ENCODE results near the gene ARHGEF2. TPM values are rescaled to one million over a fixed set of nuclear protein-coding genes. Genes with fewer than 3 reads are reported as not detected.

ARHGEF2 gene
- total and polyA plus RNA-seq, 2 of the 13 experiments (the other 11 are each of a cell fraction or from before 2014, with no cell fraction given): 16.1 to 32.1 TPM

DNA sequence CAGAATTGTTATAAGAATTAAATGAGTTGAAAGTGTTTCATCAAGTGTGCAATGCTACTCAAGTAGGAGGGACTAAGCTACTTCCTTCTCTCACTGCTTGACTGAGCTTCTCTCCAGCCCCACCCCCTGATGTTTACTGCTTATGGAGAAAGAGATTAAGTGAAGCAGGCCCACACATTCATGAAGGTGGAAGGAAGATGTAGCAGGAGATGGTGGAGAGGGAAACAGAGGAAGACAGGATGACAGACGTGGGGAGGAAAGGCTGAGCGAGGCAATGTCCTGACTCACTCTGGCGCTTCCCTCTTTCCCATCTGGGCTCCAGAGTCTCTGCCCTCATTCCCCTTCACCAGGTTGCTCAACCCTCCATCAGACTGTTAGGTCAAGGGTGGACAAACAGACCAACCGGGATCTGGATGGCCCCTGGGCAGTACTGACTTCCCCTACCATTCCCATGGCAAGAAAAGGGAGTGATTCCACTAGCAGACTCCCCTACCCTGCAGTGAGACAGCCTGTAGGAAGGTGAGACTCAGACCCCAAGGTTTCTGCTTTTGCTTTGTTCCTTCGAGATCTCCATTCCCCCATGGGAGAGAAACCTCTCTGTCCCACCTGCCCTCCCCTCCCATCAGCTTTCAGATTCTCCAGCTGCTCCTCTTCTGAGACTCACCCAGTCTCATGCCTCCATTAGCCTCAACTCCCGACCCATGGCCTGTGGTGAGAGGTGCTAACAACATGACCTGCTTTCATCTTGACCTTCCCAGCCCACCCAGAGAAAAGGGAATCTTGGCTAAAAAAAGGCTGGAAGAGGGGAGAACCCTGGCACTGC is 3.1 kb upstream of the ARHGEF2 start (continued):
- TF ChIP-seq, protein P1, sequence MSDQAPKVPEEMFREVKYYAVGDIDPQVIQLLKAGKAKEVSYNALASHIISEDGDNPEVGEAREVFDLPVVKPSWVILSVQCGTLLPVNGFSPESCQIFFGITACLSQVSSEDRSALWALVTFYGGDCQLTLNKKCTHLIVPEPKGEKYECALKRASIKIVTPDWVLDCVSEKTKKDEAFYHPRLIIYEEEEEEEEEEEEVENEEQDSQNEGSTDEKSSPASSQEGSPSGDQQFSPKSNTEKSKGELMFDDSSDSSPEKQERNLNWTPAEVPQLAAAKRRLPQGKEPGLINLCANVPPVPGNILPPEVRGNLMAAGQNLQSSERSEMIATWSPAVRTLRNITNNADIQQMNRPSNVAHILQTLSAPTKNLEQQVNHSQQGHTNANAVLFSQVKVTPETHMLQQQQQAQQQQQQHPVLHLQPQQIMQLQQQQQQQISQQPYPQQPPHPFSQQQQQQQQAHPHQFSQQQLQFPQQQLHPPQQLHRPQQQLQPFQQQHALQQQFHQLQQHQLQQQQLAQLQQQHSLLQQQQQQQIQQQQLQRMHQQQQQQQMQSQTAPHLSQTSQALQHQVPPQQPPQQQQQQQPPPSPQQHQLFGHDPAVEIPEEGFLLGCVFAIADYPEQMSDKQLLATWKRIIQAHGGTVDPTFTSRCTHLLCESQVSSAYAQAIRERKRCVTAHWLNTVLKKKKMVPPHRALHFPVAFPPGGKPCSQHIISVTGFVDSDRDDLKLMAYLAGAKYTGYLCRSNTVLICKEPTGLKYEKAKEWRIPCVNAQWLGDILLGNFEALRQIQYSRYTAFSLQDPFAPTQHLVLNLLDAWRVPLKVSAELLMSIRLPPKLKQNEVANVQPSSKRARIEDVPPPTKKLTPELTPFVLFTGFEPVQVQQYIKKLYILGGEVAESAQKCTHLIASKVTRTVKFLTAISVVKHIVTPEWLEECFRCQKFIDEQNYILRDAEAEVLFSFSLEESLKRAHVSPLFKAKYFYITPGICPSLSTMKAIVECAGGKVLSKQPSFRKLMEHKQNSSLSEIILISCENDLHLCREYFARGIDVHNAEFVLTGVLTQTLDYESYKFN (CRISPR knock-in tag; conservative IDR thresholded peaks at IDR 0.05): peak; percentile 34; the same call in 1 of the 2 replicates
- TF ChIP-seq KLF11 (CRISPR knock-in tag; IDR thresholded peaks at IDR 0.05) (no peak), ZBTB26 (CRISPR knock-in tag; IDR thresholded peaks at IDR 0.05; ENCODE audit: borderline replicate concordance) (0 out of 2 replicates have a peak, but pooled peaks have one; percentile 44)

GRCh38 chr1:155979597-155980343 is 1.4 kb upstream of the ARHGEF2 start:
- BruUV-seq (replicated peaks): no TSS peak
- ChIA-PET CTCF (ENCODE audit: low intra/inter-chr PET ratio, low total read pairs) (no interaction called here), POLR2A (interaction anchor here (1.0 to 13.5 kb wide), 8 partner anchors 12 to 87 kb away, joined by 4 to 390 read pairs (median 10); partner anchors contain the start of genes KHDC4 and RXFP4)
- ATAC-seq (no peak), DNase-seq (ENCODE audit: low spot score) (no peak), FAIRE-seq (no peak)
- Histone ChIP-seq H3K27ac (ENCODE audit: extremely low read length, insufficient read depth, low read length) (no peak overlapping the region), H3K27me3 (ENCODE audit: control insufficient read depth in 1 of 2, insufficient read depth in 2 of 2, low read length in 2 of 2) (no peaks in the 10 kb centered on the region; a peak in 1 of 5 replicates), H3K4me1 (ENCODE audit: insufficient read depth, low read length) (peaks cover 87% of the 10 kb centered on the region), H3K9ac (ENCODE audit: insufficient read depth, low read depth, low read length) (peak overlapping the region; percentile 83; the same call in 1 of the 2 replicates), H4K20me1 (ENCODE audit: insufficient read depth, low read length) (no peaks in the 10 kb centered on the region), H3K79me2 (ENCODE audit: insufficient read depth, low read length) (peaks cover 31% of the 10 kb centered on the region), H3K4me2 (ENCODE audit: low read depth, low read length) (peak overlapping the region; percentile 92), H3K9me3 (ENCODE audit: low read length) (no peaks in the 10 kb centered on the region), H3K36me3 (replicated peaks in 1 of 2; ENCODE audit: control insufficient read depth in 1 of 2, insufficient read depth in 2 of 2, low read length in 2 of 2) (no peaks in the 10 kb centered on the region), H2AFZ (ENCODE audit: low read length) (no peak overlapping the region), H3K4me3 (replicated peaks in 1 of 3; ENCODE audit: insufficient read depth in 1 of 3, low read depth in 2 of 3, low read length in 3 of 3) (peak overlapping the region; percentile 85 to 92 (median 90))
- intact Hi-C loops (cut with micrococcal nuclease; ENCODE audit: unreplicated experiment) (loop anchor here (5.0 kb wide), 1 partner anchor 37 kb away; the partner anchor contains the start of gene RXFP4), in situ Hi-C loops (cut with HindIII; ENCODE audit: extremely low pct_ligation_motif_present, low pct_unique_long_range_greater_than_20kb) (loop anchor here (10.0 kb wide), 1 partner anchor 45 kb away; the partner anchor contains the start of gene KHDC4)
- WGBS (ENCODE audit: low lambda C conversion rate): 55% methylated on average over 4 of the region's 4 CpGs
- TF ChIP-seq CCAR2 (optimal IDR thresholded peaks at IDR 0.05; ENCODE audit: low read depth, low read length) (no peak), NFE2L1 (CRISPR knock-in tag; IDR thresholded peaks at IDR 0.05; ENCODE audit: borderline replicate concordance) (no peak), NFRKB (IDR thresholded peaks at IDR 0.05) (no peak), MXD1 (CRISPR knock-in tag; IDR thresholded peaks at IDR 0.05) (no peak), ZFP1 (CRISPR knock-in tag; IDR thresholded peaks at IDR 0.05) (no peak), ZNF251 (CRISPR knock-in tag; IDR thresholded peaks at IDR 0.05) (no peak), HCFC1 (IDR thresholded peaks at IDR 0.05; ENCODE audit: low read depth, low read length) (no peak), JUNB (CRISPR knock-in tag; IDR thresholded peaks at IDR 0.05; ENCODE audit: borderline replicate concordance) (no peak), ZNF619 (CRISPR knock-in tag; IDR thresholded peaks at IDR 0.05) (no peak)
- TF ChIP-seq, protein P2, sequence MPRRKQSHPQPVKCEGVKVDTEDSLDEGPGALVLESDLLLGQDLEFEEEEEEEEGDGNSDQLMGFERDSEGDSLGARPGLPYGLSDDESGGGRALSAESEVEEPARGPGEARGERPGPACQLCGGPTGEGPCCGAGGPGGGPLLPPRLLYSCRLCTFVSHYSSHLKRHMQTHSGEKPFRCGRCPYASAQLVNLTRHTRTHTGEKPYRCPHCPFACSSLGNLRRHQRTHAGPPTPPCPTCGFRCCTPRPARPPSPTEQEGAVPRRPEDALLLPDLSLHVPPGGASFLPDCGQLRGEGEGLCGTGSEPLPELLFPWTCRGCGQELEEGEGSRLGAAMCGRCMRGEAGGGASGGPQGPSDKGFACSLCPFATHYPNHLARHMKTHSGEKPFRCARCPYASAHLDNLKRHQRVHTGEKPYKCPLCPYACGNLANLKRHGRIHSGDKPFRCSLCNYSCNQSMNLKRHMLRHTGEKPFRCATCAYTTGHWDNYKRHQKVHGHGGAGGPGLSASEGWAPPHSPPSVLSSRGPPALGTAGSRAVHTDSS (CRISPR knock-in tag; conservative IDR thresholded peaks at IDR 0.05): no peak

Measured in HepG2 (cell line).